SK-N-SH treated with all-trans-retinoic acid at 6 μM for 48 hours (cell line): ENCODE data around the gene GLA.

ENCODE experiments used
- ATAC-seq: fragments of 200-7000 bp; cut with Tn5 transposase; 3 replicates; pipeline ENCODE4 v1.9.1; 2020; ENCODE audit warnings: mild to moderate bottlenecking, moderate library complexity
- ARNTL ChIP-seq: fragments of 450-650 bp; formaldehyde crosslinking; IDR thresholded peaks from 2 replicates; pipeline ENCODE4 v1.5.0; 2020; ENCODE audit warnings: low read depth, mild to moderate bottlenecking, moderate library complexity, borderline replicate concordance
- BACH2 ChIP-seq: fragments of 250-450 bp; sonication (Bioruptor Pico); IDR thresholded peaks from 2 replicates; pipeline ENCODE4 v1.9.0; 2021; ENCODE audit warnings: mild to moderate bottlenecking, borderline replicate concordance
- CREB5 ChIP-seq: fragments of 250-450 bp; sonication (Bioruptor Pico); IDR thresholded peaks from 2 replicates; pipeline ENCODE4 v1.5.1; 2020; ENCODE audit warnings: low read depth, mild to moderate bottlenecking, moderate library complexity
- CSDC2 ChIP-seq: fragments of 250-450 bp; sonication (Bioruptor Pico); IDR thresholded peaks from 2 replicates; pipeline ENCODE4 v1.5.0; 2020; ENCODE audit warnings: mild to moderate bottlenecking, moderate library complexity
- CSRNP3 ChIP-seq: fragments of 250-450 bp; sonication (Bioruptor Pico); IDR thresholded peaks from 2 replicates; pipeline ENCODE4 v1.5.1; 2021; ENCODE audit warnings: mild to moderate bottlenecking, moderate library complexity
- ESRRG ChIP-seq: fragments of 250-450 bp; sonication (Bioruptor Pico); IDR thresholded peaks from 2 replicates; pipeline ENCODE4 v1.6.1; 2021; ENCODE audit warnings: mild to moderate bottlenecking
- GLIS3 ChIP-seq: fragments of 250-450 bp; sonication (Bioruptor Pico); IDR thresholded peaks from 2 replicates; pipeline ENCODE4 v1.5.0; 2020; ENCODE audit warnings: mild to moderate bottlenecking, moderate library complexity
- ISL1 ChIP-seq: fragments of 250-450 bp; sonication (Bioruptor Pico); IDR thresholded peaks from 2 replicates; pipeline ENCODE4 v2.1.2; 2022; ENCODE audit warnings: mild to moderate bottlenecking, moderate library complexity
- OSR1 ChIP-seq: fragments of 250-450 bp; sonication (Bioruptor Pico); IDR thresholded peaks from 2 replicates; pipeline ENCODE4 v1.8.0; 2022; ENCODE audit warnings: moderate library complexity, mild to moderate bottlenecking, inconsistent platforms
- POU6F1 ChIP-seq: fragments of 250-450 bp; sonication (Bioruptor Pico); IDR thresholded peaks from 2 replicates; pipeline ENCODE4 v1.8.0; 2021; ENCODE audit warnings: low read depth, mild to moderate bottlenecking, moderate library complexity, borderline replicate concordance
- PPARA ChIP-seq: fragments of 250-450 bp; sonication (Bioruptor Pico); IDR thresholded peaks from 2 replicates; pipeline ENCODE4 v1.5.0; 2020; ENCODE audit warnings: mild to moderate bottlenecking, borderline replicate concordance
- RARB ChIP-seq: fragments of 250-450 bp; sonication (Bioruptor Pico); IDR thresholded peaks from 2 replicates; pipeline ENCODE4 v1.8.0; 2021; ENCODE audit warnings: mild to moderate bottlenecking, moderate library complexity
- SNAI2 ChIP-seq: fragments of 250-450 bp; sonication (Bioruptor Pico); IDR thresholded peaks from 2 replicates; pipeline ENCODE4 v1.5.0; 2020; ENCODE audit warnings: mild to moderate bottlenecking, moderate library complexity
- TCF4 ChIP-seq: fragments of 250-450 bp; sonication (Bioruptor Pico); IDR thresholded peaks from 2 replicates; pipeline ENCODE4 v1.8.0; 2021; ENCODE audit warnings: mild to moderate bottlenecking, moderate library complexity, borderline replicate concordance
- TOX ChIP-seq: fragments of 250-450 bp; sonication (Bioruptor Pico); IDR thresholded peaks from 2 replicates; pipeline ENCODE4 v1.8.0; 2021; ENCODE audit warnings: mild to moderate bottlenecking, moderate library complexity, borderline replicate concordance
- ZC3H10 ChIP-seq: fragments of 250-450 bp; sonication (Bioruptor Pico); IDR thresholded peaks from 2 replicates; pipeline ENCODE4 v1.5.1; 2021; ENCODE audit warnings: mild to moderate bottlenecking, moderate library complexity
- ZFP3 ChIP-seq: fragments of 250-450 bp; sonication (Bioruptor Pico); IDR thresholded peaks from 2 replicates; pipeline ENCODE4 v1.5.0; 2020; ENCODE audit warnings: mild to moderate bottlenecking, moderate library complexity
- ZFP30 ChIP-seq: fragments of 450-650 bp; formaldehyde crosslinking; IDR thresholded peaks from 2 replicates; pipeline ENCODE4 v1.5.0; 2022; ENCODE audit warnings: mild to moderate bottlenecking, moderate library complexity
- ZNF565 ChIP-seq: fragments of 450-650 bp; formaldehyde crosslinking; conservative IDR thresholded peaks from 2 replicates; pipeline ENCODE4 v1.5.0; 2020; ENCODE audit warnings: low read depth, mild to moderate bottlenecking, moderate library complexity
- ZNF8 ChIP-seq: fragments of 450-650 bp; formaldehyde crosslinking; IDR thresholded peaks from 2 replicates; pipeline ENCODE4 v1.5.0; 2020; ENCODE audit warnings: mild to moderate bottlenecking, moderate library complexity
- TF ChIP-seq, protein P1 (sequence below): fragments of 250-450 bp; sonication (Bioruptor Pico); IDR thresholded peaks from 2 replicates; pipeline ENCODE4 v1.8.0; 2020; ENCODE audit warnings: mild to moderate bottlenecking, moderate library complexity, borderline replicate concordance
- TF ChIP-seq, protein P2 (sequence below): fragments of 250-450 bp; sonication (Bioruptor Pico); IDR thresholded peaks from 2 replicates; pipeline ENCODE4 v1.5.0; 2020; ENCODE audit warnings: mild to moderate bottlenecking, moderate library complexity

GLA gene

GRCh38 chrX:101417981-101418841 lies 10.5 kb upstream of the GLA start:
- peak; percentile 83 for ATAC-seq
- TF ChIP-seq TOX (no peak), CSDC2 (CRISPR knock-in tag) (no peak), SNAI2 (CRISPR knock-in tag) (no peak), CSRNP3 (CRISPR knock-in tag) (no peak), BACH2 (no peak), PPARA (CRISPR knock-in tag) (no peak), RARB (CRISPR knock-in tag) (no peak), ESRRG (no peak), ARNTL (CRISPR knock-in tag) (no peak), ZNF565 (CRISPR knock-in tag) (no peak), CREB5 (CRISPR knock-in tag) (no peak), GLIS3 (no peak), ZC3H10 (CRISPR knock-in tag) (no peak), ZFP30 (CRISPR knock-in tag) (no peak), ZFP3 (CRISPR knock-in tag) (no peak), OSR1 (no peak), ZNF8 (CRISPR knock-in tag) (no peak), TCF4 (no peak)
- TF ChIP-seq, protein P1, sequence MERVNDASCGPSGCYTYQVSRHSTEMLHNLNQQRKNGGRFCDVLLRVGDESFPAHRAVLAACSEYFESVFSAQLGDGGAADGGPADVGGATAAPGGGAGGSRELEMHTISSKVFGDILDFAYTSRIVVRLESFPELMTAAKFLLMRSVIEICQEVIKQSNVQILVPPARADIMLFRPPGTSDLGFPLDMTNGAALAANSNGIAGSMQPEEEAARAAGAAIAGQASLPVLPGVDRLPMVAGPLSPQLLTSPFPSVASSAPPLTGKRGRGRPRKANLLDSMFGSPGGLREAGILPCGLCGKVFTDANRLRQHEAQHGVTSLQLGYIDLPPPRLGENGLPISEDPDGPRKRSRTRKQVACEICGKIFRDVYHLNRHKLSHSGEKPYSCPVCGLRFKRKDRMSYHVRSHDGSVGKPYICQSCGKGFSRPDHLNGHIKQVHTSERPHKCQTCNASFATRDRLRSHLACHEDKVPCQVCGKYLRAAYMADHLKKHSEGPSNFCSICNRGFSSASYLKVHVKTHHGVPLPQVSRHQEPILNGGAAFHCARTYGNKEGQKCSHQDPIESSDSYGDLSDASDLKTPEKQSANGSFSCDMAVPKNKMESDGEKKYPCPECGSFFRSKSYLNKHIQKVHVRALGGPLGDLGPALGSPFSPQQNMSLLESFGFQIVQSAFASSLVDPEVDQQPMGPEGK (CRISPR knock-in tag), result no peak
- TF ChIP-seq, protein P2, sequence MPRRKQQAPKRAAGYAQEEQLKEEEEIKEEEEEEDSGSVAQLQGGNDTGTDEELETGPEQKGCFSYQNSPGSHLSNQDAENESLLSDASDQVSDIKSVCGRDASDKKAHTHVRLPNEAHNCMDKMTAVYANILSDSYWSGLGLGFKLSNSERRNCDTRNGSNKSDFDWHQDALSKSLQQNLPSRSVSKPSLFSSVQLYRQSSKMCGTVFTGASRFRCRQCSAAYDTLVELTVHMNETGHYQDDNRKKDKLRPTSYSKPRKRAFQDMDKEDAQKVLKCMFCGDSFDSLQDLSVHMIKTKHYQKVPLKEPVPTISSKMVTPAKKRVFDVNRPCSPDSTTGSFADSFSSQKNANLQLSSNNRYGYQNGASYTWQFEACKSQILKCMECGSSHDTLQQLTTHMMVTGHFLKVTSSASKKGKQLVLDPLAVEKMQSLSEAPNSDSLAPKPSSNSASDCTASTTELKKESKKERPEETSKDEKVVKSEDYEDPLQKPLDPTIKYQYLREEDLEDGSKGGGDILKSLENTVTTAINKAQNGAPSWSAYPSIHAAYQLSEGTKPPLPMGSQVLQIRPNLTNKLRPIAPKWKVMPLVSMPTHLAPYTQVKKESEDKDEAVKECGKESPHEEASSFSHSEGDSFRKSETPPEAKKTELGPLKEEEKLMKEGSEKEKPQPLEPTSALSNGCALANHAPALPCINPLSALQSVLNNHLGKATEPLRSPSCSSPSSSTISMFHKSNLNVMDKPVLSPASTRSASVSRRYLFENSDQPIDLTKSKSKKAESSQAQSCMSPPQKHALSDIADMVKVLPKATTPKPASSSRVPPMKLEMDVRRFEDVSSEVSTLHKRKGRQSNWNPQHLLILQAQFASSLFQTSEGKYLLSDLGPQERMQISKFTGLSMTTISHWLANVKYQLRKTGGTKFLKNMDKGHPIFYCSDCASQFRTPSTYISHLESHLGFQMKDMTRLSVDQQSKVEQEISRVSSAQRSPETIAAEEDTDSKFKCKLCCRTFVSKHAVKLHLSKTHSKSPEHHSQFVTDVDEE (CRISPR knock-in tag), result no peak
- TF ChIP-seq, all 23 proteins: peak for 0

DNA sequence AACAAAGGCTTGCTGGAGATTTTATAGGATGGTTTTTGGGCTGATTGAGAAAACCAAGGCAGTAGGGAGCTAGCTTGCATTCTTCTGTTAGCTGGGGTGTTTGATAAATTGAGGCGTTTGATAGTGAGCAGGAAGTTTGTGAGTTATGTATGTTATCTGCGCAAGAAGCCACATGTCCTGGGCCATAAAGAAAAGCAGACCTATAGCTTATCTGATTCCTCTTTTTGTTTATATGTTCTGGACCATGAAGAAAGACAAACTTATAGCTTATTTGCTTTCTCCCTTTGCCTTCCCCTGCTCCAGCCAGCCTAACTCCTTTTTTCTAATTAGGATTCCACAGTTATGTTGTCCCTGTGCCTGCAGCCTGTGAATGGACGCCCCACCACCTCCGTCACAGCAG lies 9.5 kb upstream of the GLA start:
- no peak for TF ChIP-seq ZFP3 (CRISPR knock-in tag)
- TF ChIP-seq BACH2, result no peak
- no peak for TF ChIP-seq TCF4
- no peak for TF ChIP-seq ISL1
- no peak for TF ChIP-seq ZFP30 (CRISPR knock-in tag)
- TF ChIP-seq, protein P1 (CRISPR knock-in tag), result no peak
- no peak for TF ChIP-seq OSR1
- TF ChIP-seq TOX, result no peak
- TF ChIP-seq CREB5 (CRISPR knock-in tag), result no peak
- TF ChIP-seq POU6F1, result no peak
- no peak for ATAC-seq
